GM12872 (cell line): ENCODE data around the gene IGF1.

Experiments used
- TF ChIP-seq, protein P1 (sequence below): IDR thresholded peaks from 3 replicates; pipeline ENCODE4 v1.5.1; 2011; ENCODE audit warnings: low read depth, mild to moderate bottlenecking, low read length, moderate library complexity; ENCODE audit not compliant: insufficient read depth

IGF1 gene

DNA sequence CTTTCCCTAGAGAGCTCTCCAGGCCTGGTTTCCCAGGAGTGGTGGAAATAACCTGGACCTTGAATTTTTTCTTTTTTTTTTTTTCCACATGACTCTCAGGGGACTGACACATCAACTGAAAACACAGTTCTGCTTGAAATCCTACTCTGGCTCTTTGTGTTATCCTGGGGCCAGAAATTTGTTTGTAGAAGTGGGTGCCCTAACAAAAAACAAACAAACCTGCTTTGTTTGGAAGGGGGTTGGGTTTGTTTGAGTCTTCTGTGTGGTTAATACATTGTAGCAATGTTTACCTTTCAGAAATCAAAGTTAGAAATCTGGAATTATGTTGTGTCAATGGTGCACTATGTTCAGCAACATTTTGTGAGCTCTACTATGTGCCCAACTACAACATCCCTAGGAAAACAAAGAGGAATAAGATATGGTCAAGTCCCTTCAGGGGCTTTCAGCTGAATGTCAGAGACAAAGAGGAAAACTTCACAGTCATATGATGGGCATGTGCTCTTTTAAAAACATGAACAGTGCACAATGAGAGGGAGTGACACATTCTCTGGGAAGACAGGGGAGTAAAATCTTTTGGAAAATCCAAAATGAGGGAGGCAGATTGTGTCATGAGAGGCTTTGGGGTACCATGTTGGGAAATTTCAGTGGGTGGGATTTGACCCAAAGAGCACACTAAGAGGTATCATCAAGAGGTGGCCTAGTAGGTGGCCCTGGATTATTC is 1.5 kb upstream of the IGF1 start:
- TF ChIP-seq, protein P1, sequence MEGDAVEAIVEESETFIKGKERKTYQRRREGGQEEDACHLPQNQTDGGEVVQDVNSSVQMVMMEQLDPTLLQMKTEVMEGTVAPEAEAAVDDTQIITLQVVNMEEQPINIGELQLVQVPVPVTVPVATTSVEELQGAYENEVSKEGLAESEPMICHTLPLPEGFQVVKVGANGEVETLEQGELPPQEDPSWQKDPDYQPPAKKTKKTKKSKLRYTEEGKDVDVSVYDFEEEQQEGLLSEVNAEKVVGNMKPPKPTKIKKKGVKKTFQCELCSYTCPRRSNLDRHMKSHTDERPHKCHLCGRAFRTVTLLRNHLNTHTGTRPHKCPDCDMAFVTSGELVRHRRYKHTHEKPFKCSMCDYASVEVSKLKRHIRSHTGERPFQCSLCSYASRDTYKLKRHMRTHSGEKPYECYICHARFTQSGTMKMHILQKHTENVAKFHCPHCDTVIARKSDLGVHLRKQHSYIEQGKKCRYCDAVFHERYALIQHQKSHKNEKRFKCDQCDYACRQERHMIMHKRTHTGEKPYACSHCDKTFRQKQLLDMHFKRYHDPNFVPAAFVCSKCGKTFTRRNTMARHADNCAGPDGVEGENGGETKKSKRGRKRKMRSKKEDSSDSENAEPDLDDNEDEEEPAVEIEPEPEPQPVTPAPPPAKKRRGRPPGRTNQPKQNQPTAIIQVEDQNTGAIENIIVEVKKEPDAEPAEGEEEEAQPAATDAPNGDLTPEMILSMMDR, result no peak

GRCh38 chr12:102479939-102480338 is 424 bp downstream of the IGF1 start:
- TF ChIP-seq, protein P1, result no peak

- TF ChIP-seq, protein P1, result no peak
Observed at GRCh38 chr12:102479099-102479885, 1.1 kb downstream of the IGF1 start.

DNA sequence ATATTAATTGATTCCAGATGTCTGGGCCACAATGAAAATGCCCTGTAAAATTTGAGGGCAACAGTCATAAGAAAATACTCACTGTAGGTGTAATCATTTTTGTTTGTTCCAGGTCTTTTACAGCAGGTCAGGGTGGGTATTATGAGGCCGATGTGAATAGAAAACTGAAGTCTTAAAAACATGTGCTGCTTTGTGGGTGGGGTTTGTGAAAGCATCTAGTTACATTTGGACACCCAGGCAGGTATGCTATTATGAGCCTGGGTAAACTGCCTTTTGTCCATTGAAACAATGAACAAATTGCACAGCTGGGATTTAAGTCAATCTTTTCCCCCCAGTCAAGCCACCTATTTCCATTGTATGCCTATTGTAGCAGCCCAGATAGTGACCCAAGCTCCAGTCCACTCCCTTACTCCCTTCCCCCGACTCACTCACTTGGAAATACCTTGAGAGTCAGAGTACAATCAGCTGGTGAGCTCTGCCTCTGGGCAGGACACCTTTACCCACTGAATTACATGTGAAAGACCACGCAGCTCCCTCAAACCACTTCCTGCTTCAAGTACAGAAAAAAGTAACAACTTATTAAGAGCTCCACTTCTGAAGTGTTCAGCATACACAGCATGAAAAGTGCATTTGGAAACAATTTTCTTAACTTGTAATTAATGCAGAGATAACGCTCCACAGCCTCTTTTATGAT is 1.8 kb downstream of the IGF1 start:
- TF ChIP-seq, protein P1, result no peak

DNA sequence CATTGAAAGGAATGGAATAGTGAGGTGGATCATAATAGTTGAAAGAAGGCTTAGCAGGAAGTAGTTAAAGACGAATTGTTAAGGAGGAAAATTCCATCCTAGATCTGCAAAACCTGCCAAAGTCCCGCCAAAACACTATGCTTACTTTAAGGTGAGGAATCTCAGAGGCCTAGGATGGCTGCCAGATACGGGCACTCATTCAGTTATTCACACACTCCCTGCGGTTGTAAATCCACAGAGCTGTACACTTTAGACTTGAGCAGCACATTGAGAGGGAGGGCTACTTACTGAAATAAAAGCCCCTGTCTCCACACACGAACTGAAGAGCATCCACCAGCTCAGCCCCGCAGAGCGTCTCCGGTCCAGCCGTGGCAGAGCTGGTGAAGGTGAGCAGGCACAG is 5.0 kb downstream of the IGF1 start:
- TF ChIP-seq, protein P1, result no peak

DNA sequence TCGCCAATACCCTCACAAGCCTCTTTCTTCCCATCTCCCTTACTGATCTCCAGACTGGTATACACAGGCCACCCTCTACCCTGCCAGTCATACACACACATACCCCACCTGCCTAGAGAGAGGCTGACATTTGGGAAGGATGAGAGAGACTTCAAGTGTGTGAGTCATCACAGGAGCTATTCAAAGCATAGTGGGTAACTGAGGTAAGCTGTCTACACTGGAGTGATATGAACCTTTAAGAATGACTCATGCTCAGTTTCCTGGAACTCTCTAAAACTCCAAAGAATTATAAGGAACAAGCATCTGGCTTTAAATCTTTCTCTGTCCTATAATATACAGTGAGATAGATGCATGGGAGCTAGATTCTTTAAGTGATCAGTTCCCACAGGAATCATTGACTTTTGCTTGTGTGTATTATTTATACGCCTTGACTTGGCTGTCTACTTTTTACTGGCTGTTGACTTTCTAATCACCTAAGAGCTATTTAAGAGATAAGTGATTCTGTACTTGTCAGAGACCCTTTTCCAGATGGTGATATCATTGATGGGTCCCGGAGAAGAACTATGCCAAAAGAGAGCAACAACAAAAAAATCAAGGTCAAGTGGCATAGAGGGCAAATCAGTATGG is 5.8 kb downstream of the IGF1 start:
- TF ChIP-seq, protein P1, result no peak

DNA sequence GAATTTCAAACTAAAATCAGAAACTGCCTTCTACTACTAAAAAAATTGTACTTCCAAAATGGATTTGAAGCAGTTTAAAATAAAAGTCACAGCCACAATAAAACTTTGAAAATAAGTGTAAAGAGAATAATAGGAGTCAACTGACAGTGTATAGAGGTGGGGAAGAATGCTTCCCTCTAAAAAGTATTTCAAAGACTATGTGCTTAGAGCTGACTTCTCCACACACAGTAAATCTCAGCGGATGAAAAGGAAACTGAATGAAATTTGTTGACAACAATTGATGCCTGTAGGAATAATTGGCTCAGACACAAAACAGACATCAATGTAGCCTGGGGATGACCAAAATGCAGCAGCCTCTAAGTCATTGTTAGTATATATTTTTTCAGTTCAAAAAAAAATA is 7.9 kb downstream of the IGF1 start:
- TF ChIP-seq, protein P1, result no peak
